HG03175 (cell line): ENCODE data around the gene MCRIP1.

Experiments used
- ATAC-seq: cut with Tn5 transposase; IDR thresholded peaks from one replicate; pipeline ENCODE4 v1.9.1; 2021; ENCODE audit warnings: mild to moderate bottlenecking, moderate library complexity; ENCODE audit not compliant: unreplicated experiment

MCRIP1 gene

GRCh38 chr17:81860756-81861568 lies 27.9 kb upstream of the MCRIP1 start:
- ATAC-seq, result peak; percentile 81

GRCh38 chr17:81859906-81860755 lies 27.0 kb upstream of the MCRIP1 start, which contains the start of gene P4HB:
Gene P4HB, minus strand, starts transcription at chr17:81860535. Its CDS starts 64 bp downstream, at chr17:81860471.
- no peak for ATAC-seq

DNA sequence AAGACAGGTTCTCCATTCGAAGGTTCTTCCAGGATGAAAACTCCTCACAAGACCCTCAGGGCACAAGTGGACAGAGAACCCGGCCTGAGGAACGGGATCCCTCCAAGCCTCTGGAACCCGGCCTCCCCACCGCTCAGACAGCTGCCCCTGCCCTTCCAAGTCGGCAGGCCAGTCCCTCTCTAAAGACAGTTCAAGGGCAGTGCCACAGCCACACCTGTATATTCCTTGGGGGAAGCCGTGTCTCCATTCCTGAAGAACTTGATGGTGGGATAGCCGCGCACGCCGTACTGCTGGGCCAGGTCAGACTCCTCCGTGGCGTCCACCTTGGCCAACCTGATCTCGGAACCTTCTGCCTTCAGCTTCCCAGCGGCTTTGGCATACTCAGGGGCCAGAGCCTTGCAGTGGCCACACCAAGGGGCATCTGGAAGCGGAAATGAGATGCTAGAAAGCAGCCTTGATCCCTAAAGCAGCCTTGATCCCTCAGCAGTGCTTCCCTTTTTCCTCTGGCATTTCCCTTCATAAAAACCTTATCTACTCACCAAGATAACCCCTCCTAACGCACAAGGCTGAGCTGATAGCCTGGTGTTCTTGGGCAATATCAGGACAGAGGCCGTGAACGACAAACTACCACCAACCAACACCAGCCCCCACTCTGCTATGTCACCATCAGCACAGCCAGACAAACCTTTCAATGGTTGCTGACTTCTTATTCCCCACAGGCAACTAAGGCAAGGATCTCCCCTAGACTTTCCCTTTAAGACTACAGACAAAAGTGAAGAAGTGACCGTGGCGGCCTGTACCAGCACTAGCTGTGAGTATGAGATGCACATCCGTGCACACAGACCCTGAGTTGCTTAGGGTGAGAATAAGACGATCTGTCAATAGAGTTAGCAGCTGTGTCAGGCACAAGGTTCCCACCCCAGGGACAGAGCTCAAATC lies 26.1 kb upstream of the MCRIP1 start:
- no peak for ATAC-seq

DNA sequence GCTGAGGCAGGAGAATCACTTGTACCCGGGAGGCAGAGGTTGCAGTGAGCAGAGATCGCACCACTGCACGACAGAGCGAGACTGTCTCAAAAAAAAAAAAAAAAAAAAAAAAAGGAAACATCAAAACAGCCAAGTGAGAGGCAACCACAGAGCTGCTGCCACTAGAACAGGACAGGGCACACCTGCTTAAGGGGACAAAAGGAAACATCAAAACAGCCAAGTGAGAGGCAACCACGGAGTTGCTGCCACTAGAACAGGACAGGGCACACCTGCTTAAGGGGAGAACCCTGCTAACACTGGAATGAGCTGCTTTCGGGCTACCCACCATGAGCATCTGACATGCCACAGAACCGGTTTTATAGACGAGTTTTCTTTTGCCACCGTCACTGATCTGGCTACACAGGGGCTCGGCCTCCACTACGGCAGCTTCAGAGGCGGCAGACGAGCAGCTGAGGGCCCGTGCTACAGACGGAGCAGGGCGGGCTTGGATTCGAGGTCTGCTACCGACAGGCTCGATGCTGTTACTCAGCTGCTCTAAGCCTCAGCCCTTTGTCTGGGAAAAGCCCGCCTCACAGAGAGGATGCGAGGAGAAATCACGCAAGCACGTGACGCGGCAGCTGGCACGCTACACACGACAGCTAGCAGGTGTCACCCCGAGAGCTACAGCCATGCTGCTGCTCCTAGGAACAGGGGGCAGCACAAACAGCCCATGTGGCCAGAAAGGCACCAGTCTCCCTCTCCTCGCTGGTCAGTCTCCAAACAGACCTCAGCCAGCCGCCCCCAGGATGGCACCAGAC lies 25.3 kb upstream of the MCRIP1 start:
- no peak for ATAC-seq

- no peak for ATAC-seq
These were observed 22.1 kb upstream of the MCRIP1 start for GRCh38 chr17:81854974-81855774.

DNA sequence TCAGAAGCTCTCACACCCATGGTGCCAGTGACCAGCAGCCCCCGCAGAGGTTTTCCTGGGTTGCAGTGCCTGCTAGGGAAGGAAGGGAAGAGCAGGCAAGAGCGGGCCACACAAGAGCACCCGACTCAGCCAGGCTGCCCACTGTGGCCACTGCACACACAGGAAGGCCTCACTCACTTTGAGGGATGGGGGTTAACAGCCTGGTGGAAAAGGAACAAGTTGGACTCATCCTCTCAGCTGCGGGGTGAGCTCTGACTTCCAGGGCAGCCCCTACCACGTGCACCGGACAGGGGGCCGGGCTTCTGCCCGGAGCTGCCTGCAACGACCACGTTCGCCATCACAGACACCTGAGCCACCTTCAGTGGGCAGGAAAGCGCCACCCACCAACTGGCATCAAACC lies 19.1 kb upstream of the MCRIP1 start:
- no peak for ATAC-seq

GRCh38 chr17:81851423-81851822 lies 18.3 kb upstream of the MCRIP1 start:
- no peak for ATAC-seq

DNA sequence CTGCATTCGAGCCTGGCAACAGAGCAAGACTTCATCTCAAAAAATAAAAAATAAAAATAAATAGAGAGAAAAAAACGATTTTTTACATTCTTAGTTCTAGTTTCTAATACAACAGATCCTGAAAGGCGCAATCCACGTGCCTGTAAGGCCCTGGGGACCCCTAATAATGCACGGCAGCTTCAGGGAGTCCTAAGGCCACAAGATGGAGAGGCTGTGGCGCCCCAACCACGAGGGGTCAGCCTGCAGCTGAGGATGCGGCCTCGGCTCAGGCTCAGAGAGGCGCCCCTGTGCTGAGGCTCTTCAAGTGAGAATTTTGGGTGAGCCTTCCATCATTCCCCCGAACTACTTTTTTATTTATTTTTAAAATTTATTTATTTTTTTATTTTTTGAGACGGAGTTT lies 16.4 kb upstream of the MCRIP1 start:
- no peak for ATAC-seq

DNA sequence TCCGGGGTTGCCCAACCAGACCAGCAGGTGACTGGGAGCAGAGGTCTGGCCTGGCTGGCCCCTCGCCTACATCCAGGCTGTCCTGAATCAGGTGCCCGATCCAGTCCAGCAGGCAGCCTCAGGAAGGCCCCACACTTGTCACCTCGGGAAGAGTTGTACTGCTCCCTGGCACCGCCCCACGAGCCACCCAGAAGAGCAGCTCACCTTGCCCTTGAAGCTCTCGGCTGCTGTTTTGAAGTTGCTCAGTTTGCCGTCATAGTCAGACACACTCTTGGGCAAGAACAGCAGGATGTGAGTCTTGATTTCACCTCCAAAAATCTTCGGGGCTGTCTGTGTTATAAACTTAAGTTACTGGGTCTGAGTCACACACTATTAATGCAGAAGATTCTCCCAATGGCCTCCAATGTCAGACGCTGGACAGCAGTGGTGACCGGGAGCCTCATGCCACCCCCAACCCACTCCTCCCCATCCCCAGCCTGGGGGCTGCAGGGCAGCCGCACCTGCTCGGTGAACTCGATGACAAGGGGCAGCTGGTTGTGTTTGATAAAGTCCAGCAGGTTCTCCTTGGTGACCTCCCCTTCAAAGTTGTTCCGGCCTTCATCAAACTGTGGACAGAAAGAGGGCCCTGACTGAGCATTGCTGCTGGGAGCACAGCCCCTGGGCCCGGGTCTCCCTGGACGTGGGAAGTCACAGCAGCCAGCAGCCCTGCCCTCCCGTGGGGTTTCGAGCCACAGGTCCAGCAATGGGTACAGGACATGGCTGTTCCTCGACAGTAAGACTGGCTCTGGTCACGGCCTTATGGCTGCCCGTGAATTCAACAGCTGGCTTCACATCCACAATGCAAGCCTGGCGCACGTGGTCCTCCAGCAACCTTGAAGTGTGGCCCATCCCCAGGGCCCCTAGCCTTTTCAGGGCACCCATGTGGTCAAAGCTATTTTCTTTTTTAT lies 13.9 kb upstream of the MCRIP1 start:
- no peak for ATAC-seq

DNA sequence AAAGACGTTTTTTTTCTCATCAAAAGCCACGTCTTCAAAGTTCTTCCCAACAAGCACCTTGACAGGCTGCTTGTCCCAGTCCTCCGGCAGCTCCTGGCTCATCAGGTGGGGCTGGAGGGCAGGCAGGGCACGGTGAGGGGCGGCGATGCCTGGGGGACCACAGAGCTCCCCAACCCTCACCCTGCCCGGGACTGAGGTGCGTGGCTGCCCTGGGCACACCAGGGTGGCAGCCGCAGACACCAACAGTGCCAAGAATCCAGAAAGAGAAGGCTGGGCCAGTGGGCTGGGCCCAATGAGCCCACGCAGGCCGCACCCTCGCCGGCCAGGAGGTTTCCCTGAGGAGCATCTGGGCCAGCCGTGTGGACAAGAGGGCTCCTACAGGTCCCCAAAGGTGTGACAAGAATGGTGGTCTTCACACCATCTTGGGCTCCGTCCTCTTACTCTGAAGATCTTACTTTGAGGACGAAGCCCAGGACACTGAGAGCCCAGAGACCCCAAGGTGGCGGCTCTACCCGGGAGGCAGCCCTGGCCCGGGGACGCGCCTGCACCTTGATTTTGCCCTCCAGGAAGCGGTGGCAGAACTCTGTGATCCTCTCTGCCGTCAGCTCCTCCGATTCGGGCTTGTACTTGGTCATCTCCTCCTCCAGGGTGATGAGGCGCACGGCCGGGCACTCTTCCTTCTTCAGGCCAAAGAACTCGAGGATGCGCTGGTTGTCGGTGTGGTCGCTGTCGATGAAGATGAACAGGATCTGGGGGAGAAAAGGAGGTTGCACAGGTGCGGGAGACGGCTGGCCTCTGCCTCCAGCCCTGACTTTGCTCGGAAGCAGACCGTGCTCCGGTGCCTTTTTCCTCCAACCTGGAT lies 13.0 kb upstream of the MCRIP1 start:
- ATAC-seq, result no peak

DNA sequence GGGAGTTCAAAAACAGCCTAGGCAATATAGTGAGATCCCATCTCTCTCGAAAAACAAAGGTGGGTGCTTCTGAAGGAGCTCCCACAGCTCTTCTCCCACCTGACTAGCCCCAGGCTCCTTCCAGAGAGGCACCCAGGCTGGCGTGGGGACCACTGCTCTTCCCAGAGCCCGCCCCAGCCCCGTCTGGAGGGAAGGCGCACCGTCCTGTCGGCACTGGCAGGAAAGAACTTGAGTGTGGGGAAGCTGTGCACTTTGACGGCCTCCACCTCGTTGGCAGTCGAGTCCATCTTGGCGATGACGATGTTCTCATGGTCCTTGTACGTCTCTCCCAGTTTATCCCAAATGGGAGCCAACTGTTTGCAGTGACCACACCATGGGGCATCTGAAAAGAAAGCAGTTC lies 12.3 kb upstream of the MCRIP1 start:
- no peak for ATAC-seq

- no peak for ATAC-seq
These were observed 11.8 kb upstream of the MCRIP1 start for GRCh38 chr17:81844887-81845286.

DNA sequence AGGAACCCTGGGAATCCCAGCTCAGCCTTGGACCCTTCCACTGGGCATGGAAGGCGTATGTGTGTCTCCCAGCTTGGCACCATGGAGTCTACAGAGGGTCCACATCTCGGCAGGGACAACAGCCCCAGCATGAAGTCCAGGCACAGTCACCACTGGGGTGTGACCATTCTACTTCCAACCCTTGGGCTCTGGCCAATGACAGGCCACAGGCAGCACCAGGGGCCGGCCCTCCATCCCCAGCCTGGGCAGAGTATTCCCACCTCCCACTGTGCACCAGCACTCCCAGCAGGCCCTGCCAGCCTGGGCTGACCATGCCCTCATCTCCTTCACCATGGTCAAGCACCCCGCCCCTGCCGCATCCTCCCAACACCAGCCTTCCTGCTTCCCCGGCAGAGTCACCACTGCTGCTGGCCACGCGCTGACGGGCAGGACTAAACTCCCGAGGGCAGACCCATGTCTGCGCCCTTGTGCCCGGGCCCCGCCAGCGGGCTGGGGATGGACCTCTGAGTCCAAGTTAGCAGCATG lies 11.3 kb upstream of the MCRIP1 start:
- no peak for ATAC-seq

GRCh38 chr17:81843713-81844326 lies 10.7 kb upstream of the MCRIP1 start:
- ATAC-seq, result no peak

- no peak for ATAC-seq
These were observed 9.8 kb upstream of the MCRIP1 start for GRCh38 chr17:81842725-81843504.

GRCh38 chr17:81842378-81842724 lies 9.3 kb upstream of the MCRIP1 start:
- ATAC-seq, result no peak
